Epithelial cell of proximal tubule (primary cell): ENCODE results near the gene BBS9. TPM values are rescaled to one million over a fixed set of nuclear protein-coding genes. Genes with fewer than 3 reads are reported as not detected.

Experiments used
- DNase-seq: peaks from one replicate; pipeline ENCODE4 v3.0.0-alpha.2; 2011; ENCODE audit warnings: low read depth
- H3K4me3 ChIP-seq: 2 replicates; pipeline ENCODE4 v1.5.1; 2011; ENCODE audit warnings: low read depth, mild to moderate bottlenecking, low read length
- CTCF ChIP-seq: conservative IDR thresholded peaks from 2 replicates; pipeline ENCODE4 v1.5.1; 2012; ENCODE audit warnings: low read depth, mild to moderate bottlenecking, low read length
- total RNA-seq: library from RNA; depleted of rRNA; stranded (reverse); fragments of >200 nt; gene quantifications from 2 replicates; pipeline ENCODE4 v1.2.3, GENCODE V29; 2015

Gene BBS9
- total RNA-seq, 1 donor from 2014 or later, result 4.4 TPM

- no peak overlapping the region for H3K4me3 ChIP-seq
- no peak for DNase-seq
- TF ChIP-seq CTCF, result no peak
Measured at GRCh38 chr7:33193308-33193864, 64.0 kb downstream of the BBS9 start.

GRCh38 chr7:33195264-33195663 lies 65.9 kb downstream of the BBS9 start:
- DNase-seq, result peak; percentile 31
- no peak for TF ChIP-seq CTCF
- no peak overlapping the region for H3K4me3 ChIP-seq

DNA sequence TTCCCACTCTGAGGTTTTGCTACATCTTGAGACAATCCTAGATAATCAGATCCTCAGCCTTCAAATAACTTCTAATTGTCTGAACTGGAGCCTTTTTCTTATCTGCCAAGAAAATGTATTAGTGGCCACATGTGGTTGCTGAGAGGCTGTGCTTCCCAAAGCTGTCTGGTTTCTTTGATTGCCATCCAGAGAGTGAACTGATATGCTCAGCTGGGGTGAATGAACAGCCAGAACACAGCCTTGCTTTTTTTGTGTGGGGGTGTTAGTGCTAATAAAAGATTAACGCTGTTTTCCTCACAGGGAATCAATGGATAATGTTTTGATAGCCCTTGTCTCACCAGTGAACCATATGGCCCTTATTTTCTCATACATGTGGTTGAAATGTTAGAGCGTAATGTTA lies 66.9 kb downstream of the BBS9 start:
- no peak for DNase-seq
- TF ChIP-seq CTCF, result no peak

GRCh38 chr7:33200282-33200681 lies 70.9 kb downstream of the BBS9 start:
- no peak for DNase-seq
- no peak for TF ChIP-seq CTCF

More for the DNA sequence above, 66.9 kb downstream of the BBS9 start:
- no peak overlapping the region for H3K4me3 ChIP-seq

GRCh38 chr7:33201821-33202220 lies 72.5 kb downstream of the BBS9 start:
- no peak for TF ChIP-seq CTCF
- DNase-seq, result no peak
- no peak overlapping the region for H3K4me3 ChIP-seq

More at GRCh38 chr7:33200282-33200681, 70.9 kb downstream of the BBS9 start:
- no peak overlapping the region for H3K4me3 ChIP-seq

DNA sequence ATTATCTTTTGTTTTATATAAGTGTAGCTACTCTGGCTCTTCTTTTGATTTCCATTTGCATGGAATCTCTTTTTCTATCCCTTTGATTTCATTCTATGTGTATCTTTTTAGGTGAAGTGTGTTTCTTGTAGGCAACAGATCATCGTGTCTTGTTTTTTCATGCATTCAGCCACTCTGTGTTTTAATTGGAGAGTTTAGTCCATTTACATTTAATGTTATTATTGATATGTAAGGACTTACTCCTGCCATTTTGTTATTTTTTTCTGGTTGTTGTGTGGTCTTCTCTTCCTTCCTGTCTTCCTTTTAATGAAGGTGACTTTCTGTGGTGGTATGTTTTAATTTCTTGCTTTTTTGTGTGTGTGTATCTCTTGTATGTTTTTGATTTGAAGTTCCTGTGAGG lies 81.6 kb downstream of the BBS9 start:
- no peak for TF ChIP-seq CTCF
- no peak for DNase-seq
- H3K4me3 ChIP-seq, result no peak overlapping the region

- DNase-seq, result no peak
- H3K4me3 ChIP-seq, result no peak overlapping the region
- no peak for TF ChIP-seq CTCF
Measured at GRCh38 chr7:33212144-33212543, 82.8 kb downstream of the BBS9 start.
